Right lobe of liver (tissue), 4 donors: ENCODE data around the gene RBM14.

Experiments
- CTCF ChIP-seq, 4 donors: fragments of 200-600 bp in 3 of 4; fragments of 450-650 bp in 1 of 4; IDR thresholded peaks; one replicate each; pipeline versions ENCODE4 v1.5.1 to v1.8.0; 2016 to 2022; ENCODE audit warnings: antibody characterized with exemption in 4 of 4, mild to moderate bottlenecking in 2 of 4
- POLR2A ChIP-seq: fragments of 450-650 bp; IDR thresholded peaks from one replicate; pipeline ENCODE4 v1.6.1; 2017; ENCODE audit warnings: antibody characterized with exemption, mild to moderate bottlenecking
- donor health status: DM: no; HTN: no; CAD: no.
- donor health status: DM: no; HTN: no; CAD: no.
- donor health status: DM: no; HTN: yes; CAD: no.

GRCh38 chr11:66625041-66625751 is 8.8 kb downstream of the RBM14 start:
- no peak for TF ChIP-seq CTCF (IDR thresholded peaks at IDR 0.05)
- TF ChIP-seq POLR2A, result no peak
